ENCODE results near the gene AJAP1.

AJAP1 gene

GRCh38 chr1:4733446-4734177 lies 79.2 kb downstream of the AJAP1 start (continued):
- TF ChIP-seq ZNF70 (CRISPR knock-in tag; IDR thresholded peaks at IDR 0.05), result no peak

DNA sequence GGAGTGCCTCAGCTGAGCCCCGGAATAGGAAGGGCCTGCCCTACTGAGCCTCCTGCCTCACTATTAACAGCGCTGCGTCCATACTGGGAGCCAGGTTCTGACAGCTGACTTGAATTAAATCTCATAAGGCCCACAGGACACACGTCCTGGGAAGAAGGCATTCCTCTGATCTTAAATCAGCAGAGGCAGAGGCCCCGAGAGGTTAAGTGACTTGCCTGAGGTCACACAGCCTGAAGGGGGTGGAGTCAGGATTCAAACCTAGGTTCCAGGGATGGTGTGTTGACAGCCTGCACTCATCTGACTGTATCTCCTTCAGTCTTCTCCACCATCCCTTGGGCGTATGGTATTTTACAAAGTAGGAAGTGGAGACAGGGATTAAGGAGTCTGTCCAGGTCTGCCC lies 79.8 kb downstream of the AJAP1 start:
- no peak for TF ChIP-seq TCF4 (CRISPR knock-in tag; IDR thresholded peaks at IDR 0.05; ENCODE audit: borderline replicate concordance)
- no peak for TF ChIP-seq ARNTL (CRISPR knock-in tag; IDR thresholded peaks at IDR 0.05; ENCODE audit: borderline replicate concordance, low read depth)
- no peak for TF ChIP-seq OSR1 (CRISPR knock-in tag; IDR thresholded peaks at IDR 0.05)
- no peak for TF ChIP-seq TOX (CRISPR knock-in tag; IDR thresholded peaks at IDR 0.05; ENCODE audit: borderline replicate concordance)
- TF ChIP-seq CREB5 (CRISPR knock-in tag; IDR thresholded peaks at IDR 0.05; ENCODE audit: low read depth), result no peak
- no peak for TF ChIP-seq ZNF70 (CRISPR knock-in tag; IDR thresholded peaks at IDR 0.05)
- TF ChIP-seq ZNF8 (CRISPR knock-in tag; IDR thresholded peaks at IDR 0.05), result no peak
- TF ChIP-seq BACH2 (CRISPR knock-in tag; IDR thresholded peaks at IDR 0.05; ENCODE audit: borderline replicate concordance), result no peak
- no peak for ATAC-seq

DNA sequence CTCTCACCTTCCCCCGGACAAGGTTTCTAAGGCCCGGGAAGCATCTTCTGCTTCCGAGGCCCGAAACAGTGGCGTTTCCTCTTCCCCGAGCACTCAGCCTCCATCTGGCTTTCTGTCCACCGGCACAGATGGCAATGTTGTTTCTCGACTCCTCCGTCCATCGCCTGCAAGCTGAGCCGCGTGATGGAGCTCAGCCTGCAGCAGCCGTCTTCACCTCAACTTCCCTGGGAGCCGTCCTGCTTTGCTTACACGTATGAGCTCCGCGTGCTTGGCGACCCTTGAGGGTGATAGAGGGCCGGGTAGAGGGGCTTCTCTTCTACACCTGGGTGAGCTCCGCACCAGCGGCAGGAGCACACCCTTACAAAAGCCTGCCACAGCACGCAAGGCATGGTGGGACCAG lies 80.4 kb downstream of the AJAP1 start:
- TF ChIP-seq BACH2 (CRISPR knock-in tag; IDR thresholded peaks at IDR 0.05; ENCODE audit: borderline replicate concordance) (no peak), ZFP30 (CRISPR knock-in tag; IDR thresholded peaks at IDR 0.05) (no peak), TCF4 (CRISPR knock-in tag; IDR thresholded peaks at IDR 0.05; ENCODE audit: borderline replicate concordance) (no peak), RARB (CRISPR knock-in tag; IDR thresholded peaks at IDR 0.05) (no peak)
- ATAC-seq, result no peak

DNA sequence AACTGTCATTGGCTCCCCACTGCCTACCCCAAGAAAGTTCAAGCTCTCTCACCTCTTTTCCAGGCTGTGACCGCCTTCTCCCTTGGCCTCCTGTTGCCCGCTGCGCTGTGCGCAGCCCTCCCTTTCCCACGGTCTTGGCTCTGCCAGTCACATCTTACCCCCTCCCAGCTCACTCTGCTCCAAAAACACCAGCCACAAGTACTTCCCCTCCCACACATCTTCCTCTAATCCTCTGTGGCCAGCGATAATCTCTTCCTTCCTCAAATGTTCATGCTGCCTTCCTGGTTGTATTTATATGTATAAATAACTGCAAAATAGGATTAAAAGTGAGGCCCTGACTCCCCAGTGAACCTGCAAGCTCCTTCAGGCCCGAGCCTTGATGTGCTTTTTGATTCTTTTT lies 81.8 kb downstream of the AJAP1 start:
- TF ChIP-seq ISL1 (CRISPR knock-in tag; IDR thresholded peaks at IDR 0.05) (no peak), RARB (CRISPR knock-in tag; IDR thresholded peaks at IDR 0.05) (no peak), ZC3H10 (CRISPR knock-in tag; IDR thresholded peaks at IDR 0.05) (no peak), TOX (CRISPR knock-in tag; IDR thresholded peaks at IDR 0.05; ENCODE audit: borderline replicate concordance) (no peak), ESRRG (CRISPR knock-in tag; IDR thresholded peaks at IDR 0.05) (no peak), GLIS3 (CRISPR knock-in tag; IDR thresholded peaks at IDR 0.05) (no peak), CSRNP3 (CRISPR knock-in tag; IDR thresholded peaks at IDR 0.05) (no peak), ZFP30 (CRISPR knock-in tag; IDR thresholded peaks at IDR 0.05) (no peak), CREB5 (CRISPR knock-in tag; IDR thresholded peaks at IDR 0.05; ENCODE audit: low read depth) (no peak), TCF4 (CRISPR knock-in tag; IDR thresholded peaks at IDR 0.05; ENCODE audit: borderline replicate concordance) (no peak), BACH2 (CRISPR knock-in tag; IDR thresholded peaks at IDR 0.05; ENCODE audit: borderline replicate concordance) (no peak), ZNF8 (CRISPR knock-in tag; IDR thresholded peaks at IDR 0.05) (no peak), ARNTL (CRISPR knock-in tag; IDR thresholded peaks at IDR 0.05; ENCODE audit: borderline replicate concordance, low read depth) (no peak), PPARA (CRISPR knock-in tag; IDR thresholded peaks at IDR 0.05; ENCODE audit: borderline replicate concordance) (no peak), SNAI2 (CRISPR knock-in tag; IDR thresholded peaks at IDR 0.05) (no peak), TSHZ2 (CRISPR knock-in tag; IDR thresholded peaks at IDR 0.05) (no peak), ZFP3 (CRISPR knock-in tag; IDR thresholded peaks at IDR 0.05) (no peak), OSR1 (CRISPR knock-in tag; IDR thresholded peaks at IDR 0.05) (no peak)
- TF ChIP-seq, protein P1, sequence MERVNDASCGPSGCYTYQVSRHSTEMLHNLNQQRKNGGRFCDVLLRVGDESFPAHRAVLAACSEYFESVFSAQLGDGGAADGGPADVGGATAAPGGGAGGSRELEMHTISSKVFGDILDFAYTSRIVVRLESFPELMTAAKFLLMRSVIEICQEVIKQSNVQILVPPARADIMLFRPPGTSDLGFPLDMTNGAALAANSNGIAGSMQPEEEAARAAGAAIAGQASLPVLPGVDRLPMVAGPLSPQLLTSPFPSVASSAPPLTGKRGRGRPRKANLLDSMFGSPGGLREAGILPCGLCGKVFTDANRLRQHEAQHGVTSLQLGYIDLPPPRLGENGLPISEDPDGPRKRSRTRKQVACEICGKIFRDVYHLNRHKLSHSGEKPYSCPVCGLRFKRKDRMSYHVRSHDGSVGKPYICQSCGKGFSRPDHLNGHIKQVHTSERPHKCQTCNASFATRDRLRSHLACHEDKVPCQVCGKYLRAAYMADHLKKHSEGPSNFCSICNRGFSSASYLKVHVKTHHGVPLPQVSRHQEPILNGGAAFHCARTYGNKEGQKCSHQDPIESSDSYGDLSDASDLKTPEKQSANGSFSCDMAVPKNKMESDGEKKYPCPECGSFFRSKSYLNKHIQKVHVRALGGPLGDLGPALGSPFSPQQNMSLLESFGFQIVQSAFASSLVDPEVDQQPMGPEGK (CRISPR knock-in tag; IDR thresholded peaks at IDR 0.05; ENCODE audit: borderline replicate concordance), result no peak
- ATAC-seq, result no peak
